GM18861 (cell line): ENCODE measurements around the gene ATG3.
A peak's percentile ranks its signal among the peaks of the same experiment; 100 is the strongest.
"Not testable (repeated sequence)": the region's sequence is repeated elsewhere in the genome, so short reads cannot be mapped to it uniquely, and the experiment has no call there.

Experiments
- ATAC-seq: cut with Tn5 transposase; IDR thresholded peaks from one replicate; pipeline ENCODE4 v1.9.1; 2021; ENCODE audit not compliant: unreplicated experiment

ATG3 gene

GRCh38 chr3:112561484-112561733 lies 353 bp downstream of the ATG3 start:
- ATAC-seq: peak; percentile 26

- ATAC-seq: peak; percentile 23
These were observed 860 bp downstream of the ATG3 start for GRCh38 chr3:112560721-112561483.

GRCh38 chr3:112560307-112560706 lies 1.5 kb downstream of the ATG3 start:
- no peak for ATAC-seq

GRCh38 chr3:112557976-112558375 lies 3.8 kb downstream of the ATG3 start:
- no peak for ATAC-seq

- ATAC-seq: no peak
These were observed 6.1 kb downstream of the ATG3 start for GRCh38 chr3:112555535-112556170.

- ATAC-seq: no peak
These were observed 10.9 kb downstream of the ATG3 start for GRCh38 chr3:112550859-112551258.

GRCh38 chr3:112546216-112546759 lies 15.5 kb downstream of the ATG3 start:
- ATAC-seq: no peak

- peak; percentile 77 for ATAC-seq
These were observed 21.7 kb downstream of the ATG3 start for GRCh38 chr3:112539825-112540650.

- no peak for ATAC-seq
These were observed 30.4 kb downstream of the ATG3 start for GRCh38 chr3:112531358-112531781.

GRCh38 chr3:112530573-112530972 lies 31.2 kb downstream of the ATG3 start:
- no peak for ATAC-seq

- not testable (repeated sequence) for ATAC-seq
These were observed 37.6 kb downstream of the ATG3 start for GRCh38 chr3:112524127-112524526.

GRCh38 chr3:112519424-112520001 lies 42.2 kb downstream of the ATG3 start:
- ATAC-seq: peak; percentile 45

GRCh38 chr3:112518970-112519369 lies 42.8 kb downstream of the ATG3 start:
- not testable (repeated sequence) for ATAC-seq

- ATAC-seq: peak; percentile 99
These were observed 47.1 kb downstream of the ATG3 start for GRCh38 chr3:112514527-112515128.

GRCh38 chr3:112512320-112512719 lies 49.4 kb downstream of the ATG3 start:
- no peak for ATAC-seq

GRCh38 chr3:112508860-112509259 lies 52.9 kb downstream of the ATG3 start:
- ATAC-seq: no peak

- no peak for ATAC-seq
These were observed 53.5 kb downstream of the ATG3 start for GRCh38 chr3:112508261-112508660.

GRCh38 chr3:112505907-112506306 lies 55.9 kb downstream of the ATG3 start:
- no peak for ATAC-seq

- no peak for ATAC-seq
These were observed 57.6 kb downstream of the ATG3 start for GRCh38 chr3:112504123-112504522.

- ATAC-seq: no peak
These were observed 58.3 kb downstream of the ATG3 start for GRCh38 chr3:112503304-112503972.
